H9 (cell line): Measurements from ENCODE around the gene PPIP5K1. TPM values are rescaled to one million over a fixed set of nuclear protein-coding genes. Genes with fewer than 3 reads are reported as not detected.

Experiments used
- DNase-seq: peaks from one replicate; pipeline ENCODE4 v3.0.0-alpha.2; 2017
- H2AFZ ChIP-seq: one replicate; pipeline ENCODE4 v1.6.1; 2013; ENCODE audit warnings: mild to moderate bottlenecking, low read length, control low read depth, moderate library complexity
- H2AK5ac ChIP-seq: 2 replicates; pipeline ENCODE4 v1.6.1; 2013; ENCODE audit warnings: low read length, control low read depth, mixed read lengths; ENCODE audit not compliant: insufficient read length
- H2BK120ac ChIP-seq: one replicate; pipeline ENCODE4 v1.6.1; 2013; ENCODE audit warnings: low read depth, mild to moderate bottlenecking, low read length, control low read depth, inconsistent platforms; ENCODE audit not compliant: poor library complexity, severe bottlenecking
- H2BK12ac ChIP-seq: 2 replicates; pipeline ENCODE4 v1.6.1; 2013; ENCODE audit warnings: low read length, control low read depth, mixed read lengths, low read depth; ENCODE audit not compliant: insufficient read length
- H2BK15ac ChIP-seq: 2 replicates; pipeline ENCODE4 v1.6.1; 2013; ENCODE audit warnings: low read depth, low read length, control low read depth
- H2BK20ac ChIP-seq: one replicate; pipeline ENCODE4 v1.6.1; 2013; ENCODE audit warnings: low read depth, mild to moderate bottlenecking, low read length, control low read depth, inconsistent platforms; ENCODE audit not compliant: poor library complexity, severe bottlenecking
- H2BK5ac ChIP-seq: 2 replicates; pipeline ENCODE4 v1.6.1; 2013; ENCODE audit warnings: low read length, control low read depth, mixed read lengths; ENCODE audit not compliant: insufficient read length
- H3K14ac ChIP-seq: 2 replicates; pipeline ENCODE4 v1.6.1; 2013; ENCODE audit warnings: low read length, control low read depth; ENCODE audit not compliant: insufficient read depth
- H3K18ac ChIP-seq: 2 replicates; pipeline ENCODE4 v1.6.1; 2013; ENCODE audit warnings: low read depth, mild to moderate bottlenecking, mixed read lengths, low read length, control low read depth; ENCODE audit not compliant: insufficient read length
- H3K23ac ChIP-seq: 2 replicates; pipeline ENCODE4 v1.6.1; 2013; ENCODE audit warnings: low read length, control low read depth, mixed read lengths, low read depth; ENCODE audit not compliant: insufficient read length
- H3K23me2 ChIP-seq: 2 replicates; pipeline ENCODE4 v1.6.1; 2013; ENCODE audit warnings: low read depth, mild to moderate bottlenecking, mixed read lengths, low read length, control low read depth; ENCODE audit not compliant: insufficient read length, poor library complexity, severe bottlenecking
- H3K27ac ChIP-seq: 2 replicates; pipeline ENCODE4 v1.5.1; 2013; ENCODE audit warnings: low read length, control low read depth, mixed read lengths, low read depth; ENCODE audit not compliant: insufficient read length
- H3K27me3 ChIP-seq: 2 replicates; pipeline ENCODE4 v1.6.1; 2013; ENCODE audit warnings: low read length, control low read depth, inconsistent platforms; ENCODE audit not compliant: insufficient read depth
- H3K4ac ChIP-seq: 2 replicates; pipeline ENCODE4 v1.6.1; 2013; ENCODE audit warnings: low read depth, mild to moderate bottlenecking, control low read depth, inconsistent platforms, low read length, moderate library complexity
- H3K4me1 ChIP-seq: 2 replicates; pipeline ENCODE4 v1.6.1; 2013; ENCODE audit warnings: low read length, control low read depth, inconsistent platforms; ENCODE audit not compliant: insufficient read depth
- H3K4me2 ChIP-seq: 2 replicates; pipeline ENCODE4 v1.6.1; 2013; ENCODE audit warnings: low read length, control low read depth, mixed read lengths; ENCODE audit not compliant: insufficient read length, insufficient read depth
- H3K56ac ChIP-seq: 2 replicates; pipeline ENCODE4 v1.6.1; 2013; ENCODE audit warnings: low read depth, mild to moderate bottlenecking, mixed read lengths, low read length, control low read depth; ENCODE audit not compliant: insufficient read length
- H3K79me1 ChIP-seq: 2 replicates; pipeline ENCODE4 v1.6.1; 2013; ENCODE audit warnings: low read depth, mild to moderate bottlenecking, moderate library complexity, low read length, control low read depth, inconsistent platforms; ENCODE audit not compliant: insufficient read depth, poor library complexity, severe bottlenecking
- H3K79me2 ChIP-seq: 2 replicates; pipeline ENCODE4 v1.6.1; 2013; ENCODE audit warnings: low read length, control low read depth, inconsistent platforms; ENCODE audit not compliant: insufficient read depth
- H3K9ac ChIP-seq: 2 replicates; pipeline ENCODE4 v1.6.1; 2013; ENCODE audit warnings: low read length, control low read depth, mixed read lengths; ENCODE audit not compliant: insufficient read length; ENCODE audit errors: extremely low read depth
- H3K9me3 ChIP-seq: one replicate; pipeline ENCODE4 v1.6.1; 2013; ENCODE audit warnings: low read depth, low read length, inconsistent platforms; ENCODE audit not compliant: control insufficient read depth
- H3T11ph ChIP-seq: one replicate; pipeline ENCODE4 v1.6.1; 2013; ENCODE audit warnings: mild to moderate bottlenecking, low read length, control low read depth, inconsistent platforms
- H4K20me1 ChIP-seq: one replicate; pipeline ENCODE4 v1.6.1; 2013; ENCODE audit not compliant: control insufficient read depth, insufficient read length, insufficient read depth
- H4K5ac ChIP-seq: 2 replicates; pipeline ENCODE4 v1.6.1; 2013; ENCODE audit warnings: low read depth, mild to moderate bottlenecking, mixed read lengths, low read length, control low read depth; ENCODE audit not compliant: insufficient read length
- H4K8ac ChIP-seq: replicated peaks from 2 replicates; pipeline ENCODE4 v1.6.1; 2013; ENCODE audit warnings: low read length, control low read depth, mixed read lengths, low read depth; ENCODE audit not compliant: insufficient read length
- H4K91ac ChIP-seq: 2 replicates; pipeline ENCODE4 v1.6.1; 2013; ENCODE audit warnings: low read depth, mild to moderate bottlenecking, moderate library complexity, mixed read lengths, low read length, control low read depth; ENCODE audit not compliant: insufficient read length
- H3K27ac Mint-ChIP-seq, 3 experiments: 2 replicates in 2 of 3; 3 replicates in 1 of 3; pipeline ENCODE4 v1.8.0; 2020 to 2021; ENCODE audit warnings: mixed read lengths in 3 of 3, mild to moderate bottlenecking in 1 of 3, moderate library complexity in 1 of 3
- H3K27me3 Mint-ChIP-seq: 2 replicates; pipeline ENCODE4 v1.8.0; 2021; ENCODE audit warnings: low read depth, mild to moderate bottlenecking, moderate library complexity, mixed read lengths
- H3K36me3 Mint-ChIP-seq, 3 experiments: 2 replicates in 2 of 3; 3 replicates in 1 of 3; pipeline ENCODE4 v1.8.0; 2020 to 2021; ENCODE audit warnings: low read depth in 3 of 3, mixed read lengths in 3 of 3; ENCODE audit not compliant: insufficient read depth in 1 of 3
- H3K4me1 Mint-ChIP-seq, 2 experiments: 2 replicates each; pipeline ENCODE4 v1.8.0; 2020; ENCODE audit warnings: mixed read lengths in 2 of 2
- H3K4me3 Mint-ChIP-seq, 2 experiments: 2 replicates in 1 of 2; 3 replicates in 1 of 2; pipeline ENCODE4 v1.8.0; 2020 to 2021; ENCODE audit warnings: mild to moderate bottlenecking in 2 of 2, mixed read lengths in 2 of 2, moderate library complexity in 1 of 2
- H3K9me3 Mint-ChIP-seq, 2 experiments: 2 replicates in 1 of 2; 3 replicates in 1 of 2; pipeline ENCODE4 v1.8.0; 2020; ENCODE audit warnings: mild to moderate bottlenecking in 2 of 2, mixed read lengths in 2 of 2, moderate library complexity in 1 of 2
- WGBS: extraction: QIAGEN DNeasy Blood & Tissue Kit; methylation state at CpG from one replicate; pipeline ENCODE4 v1.1.7; 2013; ENCODE audit warnings: missing lambda C conversion rate, low lambda C conversion rate, mixed read lengths; ENCODE audit not compliant: insufficient read length; ENCODE audit errors: extremely low coverage; 5-methylcytosine and 5-hydroxymethylcytosine counted together
- total RNA-seq: library from RNA; stranded (reverse); gene quantifications from 2 replicates; pipeline ENCODE4 v1.2.1, GENCODE V29; 2021
- TF ChIP-seq, protein P1 (sequence below): fragments of 200-600 bp; sonication (generic); conservative IDR thresholded peaks from 3 replicates; pipeline ENCODE4 v1.8.0; 2021; ENCODE audit warnings: antibody characterized with exemption, mild to moderate bottlenecking

PPIP5K1 gene
- total RNA-seq, 1 experiment from 2014 or later, result 28.5 TPM

DNA sequence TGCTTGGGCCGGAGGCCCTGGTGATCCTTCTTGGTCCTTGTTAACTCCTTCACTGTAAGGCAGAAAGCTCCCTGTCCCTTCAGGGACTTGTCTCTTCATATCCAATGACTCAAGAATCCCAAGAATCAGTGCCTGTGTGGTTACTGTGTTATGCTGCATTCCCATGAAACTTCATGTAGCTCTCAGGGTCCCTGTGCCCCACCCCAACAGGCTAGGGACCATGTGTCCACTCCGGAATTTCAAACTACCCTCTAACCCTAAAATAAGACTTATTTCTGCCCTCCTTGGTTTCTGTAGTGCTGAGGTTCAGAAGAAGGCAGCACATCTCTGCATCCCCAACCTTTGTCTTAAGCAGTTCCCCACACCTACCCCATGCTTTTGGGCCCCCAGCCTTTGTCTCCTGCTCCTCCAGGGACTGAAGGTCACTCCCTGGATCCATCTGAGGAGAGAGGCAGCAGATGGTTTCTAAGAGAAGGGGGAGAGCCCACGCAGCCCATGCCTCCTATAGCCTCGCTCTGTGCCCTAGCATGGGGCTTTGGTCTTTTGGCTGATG lies 73.1 kb downstream of the PPIP5K1 start:
- H3K14ac ChIP-seq, result no peak overlapping the region
- no peak overlapping the region for H4K91ac ChIP-seq
- no peak overlapping the region for H2AK5ac ChIP-seq
- no peak overlapping the region for H3K9ac ChIP-seq
- TF ChIP-seq, protein P1, sequence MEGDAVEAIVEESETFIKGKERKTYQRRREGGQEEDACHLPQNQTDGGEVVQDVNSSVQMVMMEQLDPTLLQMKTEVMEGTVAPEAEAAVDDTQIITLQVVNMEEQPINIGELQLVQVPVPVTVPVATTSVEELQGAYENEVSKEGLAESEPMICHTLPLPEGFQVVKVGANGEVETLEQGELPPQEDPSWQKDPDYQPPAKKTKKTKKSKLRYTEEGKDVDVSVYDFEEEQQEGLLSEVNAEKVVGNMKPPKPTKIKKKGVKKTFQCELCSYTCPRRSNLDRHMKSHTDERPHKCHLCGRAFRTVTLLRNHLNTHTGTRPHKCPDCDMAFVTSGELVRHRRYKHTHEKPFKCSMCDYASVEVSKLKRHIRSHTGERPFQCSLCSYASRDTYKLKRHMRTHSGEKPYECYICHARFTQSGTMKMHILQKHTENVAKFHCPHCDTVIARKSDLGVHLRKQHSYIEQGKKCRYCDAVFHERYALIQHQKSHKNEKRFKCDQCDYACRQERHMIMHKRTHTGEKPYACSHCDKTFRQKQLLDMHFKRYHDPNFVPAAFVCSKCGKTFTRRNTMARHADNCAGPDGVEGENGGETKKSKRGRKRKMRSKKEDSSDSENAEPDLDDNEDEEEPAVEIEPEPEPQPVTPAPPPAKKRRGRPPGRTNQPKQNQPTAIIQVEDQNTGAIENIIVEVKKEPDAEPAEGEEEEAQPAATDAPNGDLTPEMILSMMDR, result no peak
- Mint-ChIP-seq H3K27ac (no peak overlapping the region), H3K4me3 (peak overlapping the region; percentile 78 to 91), H3K36me3 (no peaks in the 10 kb centered on the region; a peak in 1 of 7 replicates), H3K27me3 (peaks cover 90% of the 10 kb centered on the region), H3K4me1 (peaks cover 37 to 57% of the 10 kb centered on the region in 2 experiments), H3K9me3 (no peaks in the 10 kb centered on the region)
- no peak overlapping the region for H3K4ac ChIP-seq
- H2BK120ac ChIP-seq, result no peak overlapping the region
- peaks cover 3% of the 10 kb centered on the region; the same call in 1 of the 2 replicates for H3K4me1 ChIP-seq
- H3K4me2 ChIP-seq, result peak overlapping the region; percentile 74
- H4K5ac ChIP-seq, result no peak overlapping the region
- H2BK20ac ChIP-seq, result no peak overlapping the region
- no peaks in the 10 kb centered on the region for H4K20me1 ChIP-seq
- no peak overlapping the region for H2BK12ac ChIP-seq
- no peak overlapping the region for H2BK15ac ChIP-seq
- no peak overlapping the region for H2BK5ac ChIP-seq
- H3K9me3 ChIP-seq, result no peaks in the 10 kb centered on the region
- no peak overlapping the region for H3K23ac ChIP-seq
- no CpG with 5 or more reads among the region's 4 CpGs for WGBS
- no peak overlapping the region for H2AFZ ChIP-seq
- no peak overlapping the region for H3T11ph ChIP-seq
- no peaks in the 10 kb centered on the region for H3K79me1 ChIP-seq
- no peak overlapping the region for H3K27ac ChIP-seq
- no peak overlapping the region for H3K56ac ChIP-seq
- peaks cover 17% of the 10 kb centered on the region for H3K23me2 ChIP-seq
- H3K79me2 ChIP-seq, result no peaks in the 10 kb centered on the region
- no peak overlapping the region for H4K8ac ChIP-seq
- no peak overlapping the region for H3K18ac ChIP-seq
- DNase-seq, result no peak
- peaks cover 16% of the 10 kb centered on the region; the same call in 1 of the 2 replicates for H3K27me3 ChIP-seq
